ENCODE results near the gene LAP3.

Gene LAP3

GRCh38 chr4:17614416-17615299 lies 37.7 kb downstream of the LAP3 start, which contains the start of gene MED28:
Gene MED28 (plus strand): TSS chr4:17614641. CDS start chr4:17614655, 14 bp downstream.
- peak; percentile 97 for DNase-seq (ENCODE audit: low read depth)
- peak within 1 kb of the TSS; percentile 86 for H3K4me3 ChIP-seq (replicated peaks; ENCODE audit: low read depth, low read length)
- TF ChIP-seq, protein P1, sequence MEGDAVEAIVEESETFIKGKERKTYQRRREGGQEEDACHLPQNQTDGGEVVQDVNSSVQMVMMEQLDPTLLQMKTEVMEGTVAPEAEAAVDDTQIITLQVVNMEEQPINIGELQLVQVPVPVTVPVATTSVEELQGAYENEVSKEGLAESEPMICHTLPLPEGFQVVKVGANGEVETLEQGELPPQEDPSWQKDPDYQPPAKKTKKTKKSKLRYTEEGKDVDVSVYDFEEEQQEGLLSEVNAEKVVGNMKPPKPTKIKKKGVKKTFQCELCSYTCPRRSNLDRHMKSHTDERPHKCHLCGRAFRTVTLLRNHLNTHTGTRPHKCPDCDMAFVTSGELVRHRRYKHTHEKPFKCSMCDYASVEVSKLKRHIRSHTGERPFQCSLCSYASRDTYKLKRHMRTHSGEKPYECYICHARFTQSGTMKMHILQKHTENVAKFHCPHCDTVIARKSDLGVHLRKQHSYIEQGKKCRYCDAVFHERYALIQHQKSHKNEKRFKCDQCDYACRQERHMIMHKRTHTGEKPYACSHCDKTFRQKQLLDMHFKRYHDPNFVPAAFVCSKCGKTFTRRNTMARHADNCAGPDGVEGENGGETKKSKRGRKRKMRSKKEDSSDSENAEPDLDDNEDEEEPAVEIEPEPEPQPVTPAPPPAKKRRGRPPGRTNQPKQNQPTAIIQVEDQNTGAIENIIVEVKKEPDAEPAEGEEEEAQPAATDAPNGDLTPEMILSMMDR (IDR thresholded peaks at IDR 0.05; ENCODE audit: low read length, missing control alignments), result no peak

DNA sequence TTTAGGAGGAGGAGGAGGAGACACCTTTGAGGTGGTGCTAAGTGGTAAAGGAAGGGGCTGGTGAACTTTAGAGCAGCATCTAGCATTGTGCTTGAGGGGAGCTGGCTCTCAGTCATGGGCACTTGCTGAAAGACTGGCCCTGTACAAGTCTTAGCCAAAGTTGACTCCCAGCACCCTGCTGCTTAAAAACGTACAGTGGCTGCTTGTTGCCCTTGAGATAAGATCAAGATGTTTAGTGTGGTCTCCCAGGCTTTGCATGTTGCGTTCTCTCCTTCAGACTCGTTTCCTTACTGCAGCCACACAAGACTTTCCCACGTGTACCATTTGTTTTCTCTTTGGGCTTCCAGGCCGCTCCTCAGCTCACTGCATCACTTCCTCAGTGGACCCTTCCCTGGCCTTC lies 39.3 kb downstream of the LAP3 start:
- no peak for DNase-seq (ENCODE audit: low read depth)
- H3K4me3 ChIP-seq (replicated peaks; ENCODE audit: low read depth, low read length), result no peak overlapping the region
- TF ChIP-seq, protein P1 (IDR thresholded peaks at IDR 0.05; ENCODE audit: low read length, missing control alignments), result no peak

- no peak for DNase-seq (ENCODE audit: low read depth)
- no peak overlapping the region for H3K4me3 ChIP-seq (replicated peaks; ENCODE audit: low read depth, low read length)
- TF ChIP-seq, protein P1 (IDR thresholded peaks at IDR 0.05; ENCODE audit: low read length, missing control alignments), result no peak
Measured at GRCh38 chr4:17618926-17619325, 41.9 kb downstream of the LAP3 start.

- H3K4me3 ChIP-seq (replicated peaks; ENCODE audit: low read depth, low read length), result no peak overlapping the region
- peak; percentile 16 for DNase-seq (ENCODE audit: low read depth)
- TF ChIP-seq, protein P1 (IDR thresholded peaks at IDR 0.05; ENCODE audit: low read length, missing control alignments), result no peak
Measured at GRCh38 chr4:17619416-17620105, 42.6 kb downstream of the LAP3 start.

GRCh38 chr4:17623451-17624001 lies 46.5 kb downstream of the LAP3 start:
- no peak for DNase-seq (ENCODE audit: low read depth)
- no peak overlapping the region for H3K4me3 ChIP-seq (replicated peaks; ENCODE audit: low read depth, low read length)
- TF ChIP-seq, protein P1 (IDR thresholded peaks at IDR 0.05; ENCODE audit: low read length, missing control alignments), result no peak

GRCh38 chr4:17624821-17625220 lies 47.8 kb downstream of the LAP3 start:
- TF ChIP-seq, protein P1 (IDR thresholded peaks at IDR 0.05; ENCODE audit: low read length, missing control alignments), result no peak
- no peak for DNase-seq (ENCODE audit: low read depth)
- no peak overlapping the region for H3K4me3 ChIP-seq (replicated peaks; ENCODE audit: low read depth, low read length)
